Measurements from ENCODE around the gene MRPL12.

Gene MRPL12

GRCh38 chr17:81712468-81713003 is 9.4 kb downstream of the MRPL12 start:
- H3K36me3 Mint-ChIP-seq (ENCODE audit: insufficient read depth): peaks cover 13% of the 10 kb centered on the region
- no peak for DNase-seq
- H3K27me3 Mint-ChIP-seq: no peaks in the 10 kb centered on the region
- ATAC-seq (replicated peaks): peak; percentile 18
- H3K9me3 Mint-ChIP-seq: no peaks in the 10 kb centered on the region
- H3K4me1 Mint-ChIP-seq (ENCODE audit: low read depth in 2 of 2): peaks cover 4 to 10% of the 10 kb centered on the region in 2 donors
- no peak overlapping the region for H3K27ac Mint-ChIP-seq
- peak overlapping the region; percentile 82 to 83 for H3K4me3 Mint-ChIP-seq

- peaks cover 13% of the 10 kb centered on the region for H3K36me3 Mint-ChIP-seq (ENCODE audit: insufficient read depth)
Observed at GRCh38 chr17:81713004-81713555, 9.9 kb downstream of the MRPL12 start.

GRCh38 chr17:81713556-81714411 is 10.6 kb downstream of the MRPL12 start:
- Mint-ChIP-seq H3K27me3 (no peaks in the 10 kb centered on the region), H3K4me3 (peak overlapping the region in 1 of 2 donors; percentile 83), H3K27ac (no peak overlapping the region), H3K36me3 (ENCODE audit: insufficient read depth) (peaks cover 11% of the 10 kb centered on the region), H3K9me3 (no peaks in the 10 kb centered on the region), H3K4me1 (ENCODE audit: low read depth in 2 of 2) (peaks cover 4 to 10% of the 10 kb centered on the region in 2 donors)
- no peak for DNase-seq
- no peak for ATAC-seq (replicated peaks)

More at GRCh38 chr17:81713004-81713555, 9.9 kb downstream of the MRPL12 start:
- Mint-ChIP-seq H3K27me3 (no peaks in the 10 kb centered on the region), H3K4me3 (peak overlapping the region; percentile 82 to 83), H3K9me3 (no peaks in the 10 kb centered on the region), H3K4me1 (ENCODE audit: low read depth in 2 of 2) (peaks cover 4 to 10% of the 10 kb centered on the region in 2 donors), H3K27ac (no peak overlapping the region)
- ATAC-seq (replicated peaks): no peak
- no peak for DNase-seq

- no peaks in the 10 kb centered on the region for H3K27me3 Mint-ChIP-seq
- H3K4me1 Mint-ChIP-seq (ENCODE audit: low read depth in 2 of 2): peaks cover 4 to 10% of the 10 kb centered on the region in 2 donors
- ATAC-seq (replicated peaks) (no peak), DNase-seq (no peak)
- H3K4me3 Mint-ChIP-seq: no peak overlapping the region
- H3K9me3 Mint-ChIP-seq: no peaks in the 10 kb centered on the region
- H3K36me3 Mint-ChIP-seq (ENCODE audit: insufficient read depth): peaks cover 8% of the 10 kb centered on the region
- H3K27ac Mint-ChIP-seq: no peak overlapping the region
Observed at GRCh38 chr17:81714412-81715106, 11.4 kb downstream of the MRPL12 start.

- no peak overlapping the region for H3K4me3 Mint-ChIP-seq
- no peaks in the 10 kb centered on the region for H3K27me3 Mint-ChIP-seq
- no peak overlapping the region for H3K27ac Mint-ChIP-seq
- no peak for ATAC-seq (replicated peaks)
- H3K4me1 Mint-ChIP-seq (ENCODE audit: low read depth in 2 of 2): peaks cover 4 to 10% of the 10 kb centered on the region in 2 donors
- DNase-seq: no peak
- H3K36me3 Mint-ChIP-seq (ENCODE audit: insufficient read depth): peaks cover 10% of the 10 kb centered on the region
- H3K9me3 Mint-ChIP-seq: no peaks in the 10 kb centered on the region
Observed at GRCh38 chr17:81715107-81715871, 12.1 kb downstream of the MRPL12 start.

- Mint-ChIP-seq H3K4me1 (ENCODE audit: low read depth in 2 of 2) (peaks cover 4 to 5% of the 10 kb centered on the region in 2 donors), H3K27me3 (no peaks in the 10 kb centered on the region), H3K4me3 (no peak overlapping the region), H3K27ac (no peak overlapping the region), H3K36me3 (ENCODE audit: insufficient read depth) (peaks cover 10% of the 10 kb centered on the region), H3K9me3 (no peaks in the 10 kb centered on the region)
- DNase-seq (no peak), ATAC-seq (replicated peaks) (no peak)
Observed at GRCh38 chr17:81715872-81716673, 12.9 kb downstream of the MRPL12 start.

- Mint-ChIP-seq H3K27ac (no peak overlapping the region), H3K4me1 (ENCODE audit: low read depth in 2 of 2) (peaks cover 4 to 5% of the 10 kb centered on the region in 2 donors), H3K27me3 (no peaks in the 10 kb centered on the region)
Observed at GRCh38 chr17:81716674-81716996, 13.5 kb downstream of the MRPL12 start.

GRCh38 chr17:81717049-81717765 is 14.0 kb downstream of the MRPL12 start:
- H3K9me3 Mint-ChIP-seq: no peaks in the 10 kb centered on the region
- H3K4me3 Mint-ChIP-seq: no peak overlapping the region
- H3K27ac Mint-ChIP-seq: no peak overlapping the region
- H3K36me3 Mint-ChIP-seq (ENCODE audit: insufficient read depth): peaks cover 4% of the 10 kb centered on the region
- ATAC-seq (replicated peaks) (no peak), DNase-seq (no peak)
- peaks cover 4 to 5% of the 10 kb centered on the region in 2 donors for H3K4me1 Mint-ChIP-seq (ENCODE audit: low read depth in 2 of 2)
- no peaks in the 10 kb centered on the region for H3K27me3 Mint-ChIP-seq

More at GRCh38 chr17:81716674-81716996, 13.5 kb downstream of the MRPL12 start:
- Mint-ChIP-seq H3K36me3 (ENCODE audit: insufficient read depth) (peaks cover 5% of the 10 kb centered on the region), H3K9me3 (no peaks in the 10 kb centered on the region), H3K4me3 (no peak overlapping the region)
- DNase-seq: no peak
- ATAC-seq (replicated peaks): no peak

GRCh38 chr17:81717766-81718089 is 14.6 kb downstream of the MRPL12 start:
- Mint-ChIP-seq H3K4me3 (no peak overlapping the region), H3K4me1 (ENCODE audit: low read depth in 2 of 2) (peaks cover 3% of the 10 kb centered on the region in 2 donors), H3K36me3 (ENCODE audit: insufficient read depth) (peaks cover 4% of the 10 kb centered on the region), H3K27me3 (no peaks in the 10 kb centered on the region), H3K27ac (no peak overlapping the region), H3K9me3 (no peaks in the 10 kb centered on the region)
- ATAC-seq (replicated peaks) (no peak), DNase-seq (no peak)

- peaks cover 0 to 11% of the 10 kb centered on the region in 2 donors for H3K27me3 Mint-ChIP-seq
- peaks cover 4% of the 10 kb centered on the region for H3K36me3 Mint-ChIP-seq (ENCODE audit: insufficient read depth)
- no peak overlapping the region for H3K4me3 Mint-ChIP-seq
- ATAC-seq (replicated peaks) (no peak), DNase-seq (no peak)
- no peaks in the 10 kb centered on the region for H3K9me3 Mint-ChIP-seq
- no peaks in the 10 kb centered on the region for H3K4me1 Mint-ChIP-seq (ENCODE audit: low read depth in 2 of 2)
- H3K27ac Mint-ChIP-seq: no peak overlapping the region
Observed at GRCh38 chr17:81719410-81720266, 16.5 kb downstream of the MRPL12 start.

- Mint-ChIP-seq H3K4me1 (ENCODE audit: low read depth in 2 of 2) (no peaks in the 10 kb centered on the region), H3K27me3 (peaks cover 0 to 11% of the 10 kb centered on the region in 2 donors), H3K27ac (no peak overlapping the region), H3K9me3 (no peaks in the 10 kb centered on the region), H3K4me3 (no peak overlapping the region), H3K36me3 (ENCODE audit: insufficient read depth) (peaks cover 4% of the 10 kb centered on the region)
- DNase-seq (no peak), ATAC-seq (replicated peaks) (no peak)
Observed at GRCh38 chr17:81720267-81721071, 17.3 kb downstream of the MRPL12 start.

All from effector memory CD8-positive, alpha-beta T cell (primary cell).